CD4-positive, alpha-beta T cell treated with Interleukin-1 beta for 1 hour (primary cell): ENCODE measurements around the gene SLIT1.

ENCODE experiments used
- DNase-seq, 2 donors: peaks; one replicate each; pipeline ENCODE4 v3.0.0-alpha.2; 2020 to 2022

Gene SLIT1

DNA sequence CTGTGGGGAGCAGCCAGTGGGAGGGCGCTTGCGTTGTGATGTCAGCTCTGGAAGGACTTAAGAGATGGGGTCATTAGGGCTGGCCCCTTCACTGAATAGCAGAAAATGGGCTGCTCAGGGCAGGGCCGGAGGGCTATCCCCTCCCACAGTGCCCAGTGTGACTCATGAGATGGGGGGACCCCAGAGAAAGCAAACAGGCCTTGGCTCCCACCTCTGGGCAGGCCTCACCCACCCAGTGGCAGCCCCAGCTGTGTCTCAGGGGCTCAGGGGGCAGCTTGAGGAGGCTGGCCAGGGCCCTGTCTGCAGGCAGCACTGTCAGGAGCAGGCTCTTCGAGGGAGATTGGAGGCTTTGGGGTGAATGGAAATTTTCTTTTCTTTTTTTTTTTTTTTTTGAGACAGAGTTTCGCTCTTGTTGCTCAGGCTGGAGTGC is 168.3 kb downstream of the SLIT1 start:
- DNase-seq, result no peak

DNA sequence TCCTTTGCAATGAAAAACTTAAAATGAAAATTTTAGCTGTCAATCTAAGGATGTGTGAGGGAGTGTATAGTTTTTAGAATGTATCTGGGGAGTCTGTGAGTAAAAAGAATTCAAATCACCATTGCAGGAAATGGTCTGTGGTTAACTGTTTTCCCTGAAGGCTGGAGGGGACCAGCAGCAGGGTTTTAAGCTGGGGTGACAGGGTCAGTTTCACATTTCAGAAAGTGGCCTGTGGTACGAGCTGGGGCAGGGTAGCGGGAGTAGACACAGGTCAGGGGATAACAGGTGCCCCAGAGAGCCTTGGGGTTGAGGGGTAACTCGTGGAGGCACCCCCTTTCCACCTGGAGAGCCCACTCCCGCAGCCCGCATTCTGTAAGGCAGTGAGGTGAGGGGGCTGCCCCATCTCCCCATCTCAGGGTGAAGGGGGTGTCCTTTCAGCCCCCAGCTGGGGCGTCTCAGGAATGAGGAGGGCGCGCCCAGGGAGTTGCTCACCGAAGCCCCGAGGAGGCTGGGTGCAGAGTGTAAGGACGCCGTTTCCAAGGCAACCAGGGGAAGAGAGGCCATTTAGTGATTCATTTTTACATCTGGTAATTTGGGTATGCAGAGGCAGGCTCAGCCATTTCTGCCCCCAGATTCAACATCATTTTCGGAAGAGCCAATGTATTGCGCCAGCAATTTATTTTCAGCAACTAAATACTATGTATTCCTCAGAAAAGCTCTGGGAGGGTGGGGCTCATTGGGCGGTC is 168.9 kb downstream of the SLIT1 start:
- no peak for DNase-seq

DNA sequence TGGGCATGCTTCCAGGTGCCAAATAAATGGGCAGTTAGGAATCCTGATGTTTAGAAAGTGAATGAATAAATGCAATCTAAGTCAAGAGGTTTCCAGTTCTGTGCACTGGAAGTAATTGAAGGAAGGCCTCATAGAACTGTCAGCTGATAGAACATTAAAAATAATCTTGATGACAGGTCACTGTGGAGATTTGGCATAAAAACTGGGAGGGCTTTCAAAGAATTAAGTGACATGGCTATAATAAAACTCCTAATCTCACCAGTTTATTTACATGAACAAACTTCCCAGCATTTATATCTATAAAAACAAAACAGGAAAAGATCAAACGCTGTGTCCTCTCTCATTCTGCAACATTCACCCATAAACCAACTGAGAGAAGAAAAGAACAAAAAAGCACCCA is 170.5 kb downstream of the SLIT1 start:
- DNase-seq, result no peak

DNA sequence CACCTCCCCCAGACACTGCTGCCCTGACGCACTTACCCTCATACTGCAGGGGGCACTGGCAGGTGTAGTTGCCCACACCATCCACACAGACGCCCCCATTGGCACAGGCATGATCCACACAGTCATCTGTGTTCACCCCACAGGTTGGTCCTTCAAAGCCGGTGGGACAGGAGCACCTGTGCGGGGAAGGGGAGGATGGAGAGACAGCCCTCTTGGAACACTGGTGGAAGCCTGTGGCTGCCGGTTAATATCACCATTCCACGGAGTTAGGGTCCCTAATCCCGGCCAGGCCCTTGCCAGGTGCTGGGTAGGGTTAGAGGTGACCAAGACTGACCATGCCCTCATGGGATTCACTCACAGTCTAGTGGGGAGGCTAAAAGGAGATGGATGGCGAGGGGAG is 171.8 kb downstream of the SLIT1 start:
- DNase-seq, result no peak

- no peak for DNase-seq
These were observed 172.2 kb downstream of the SLIT1 start for GRCh38 chr10:97013568-97013967.

GRCh38 chr10:97012470-97012869 is 173.3 kb downstream of the SLIT1 start:
- no peak for DNase-seq

- DNase-seq, result no peak
These were observed 174.4 kb downstream of the SLIT1 start for GRCh38 chr10:97011397-97011796.

DNA sequence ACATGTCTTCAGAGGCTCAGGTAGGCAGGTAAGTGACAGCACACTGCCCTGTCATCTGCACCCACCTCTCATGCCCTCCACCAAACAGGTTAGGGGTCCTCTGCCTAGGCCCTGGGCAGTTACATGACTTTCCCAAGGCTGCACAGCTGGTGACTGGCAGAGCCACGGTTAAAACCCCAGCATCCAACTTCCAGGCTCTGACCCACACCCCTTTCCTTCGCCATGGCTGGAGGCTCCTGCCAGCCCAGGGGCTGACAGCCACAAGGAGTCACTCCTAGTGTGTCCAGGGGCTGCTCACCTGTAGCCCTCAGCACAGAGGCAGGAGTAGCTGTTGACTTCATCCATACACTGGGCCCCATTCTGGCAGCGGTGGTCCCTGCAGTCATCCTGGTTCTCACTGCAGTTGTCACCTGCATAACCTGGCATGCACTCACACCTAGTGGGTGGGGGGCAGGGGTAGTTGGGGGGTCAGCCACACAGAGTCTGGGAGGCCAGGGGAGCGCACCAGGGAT is 175.0 kb downstream of the SLIT1 start:
- DNase-seq, result no peak

DNA sequence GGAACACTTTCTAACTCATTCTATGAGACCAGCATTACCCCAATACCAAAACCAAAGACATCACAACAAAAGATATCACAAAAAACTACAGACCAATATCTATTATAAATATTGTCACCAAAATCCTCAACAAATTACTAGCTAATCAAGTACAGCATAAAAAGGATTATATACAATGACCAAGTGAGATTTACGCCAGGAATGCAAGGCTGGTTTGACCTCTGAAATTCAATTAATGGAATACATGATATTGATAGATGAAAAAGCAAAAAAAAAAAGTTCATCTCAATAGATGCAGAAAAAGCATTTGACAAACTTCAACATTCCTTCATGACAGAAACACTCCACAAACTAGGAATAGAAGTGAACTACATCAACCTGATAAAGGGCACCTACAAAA is 178.3 kb downstream of the SLIT1 start:
- no peak for DNase-seq

GRCh38 chr10:97006364-97006763 is 179.4 kb downstream of the SLIT1 start:
- no peak for DNase-seq

DNA sequence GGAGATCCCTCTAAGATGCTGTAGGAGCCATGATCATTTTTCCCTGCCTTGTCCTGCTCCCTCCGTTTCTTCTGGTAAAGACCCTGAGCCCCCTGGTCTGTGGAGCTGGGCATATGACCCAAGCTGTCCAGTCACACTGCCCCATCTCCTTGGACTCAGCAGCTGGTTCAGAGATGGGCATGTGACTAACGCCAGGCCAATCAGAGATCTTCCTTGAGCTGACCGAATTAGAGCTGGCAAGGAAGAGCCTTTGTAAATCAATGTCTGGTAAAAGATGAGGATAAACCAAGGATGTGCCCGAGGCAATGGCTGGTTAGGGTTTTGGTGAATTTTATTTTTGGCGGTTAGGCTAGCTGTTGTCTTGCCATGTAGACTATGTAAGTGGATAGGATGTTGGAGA is 180.4 kb downstream of the SLIT1 start:
- DNase-seq, result no peak

GRCh38 chr10:97004591-97004990 is 181.2 kb downstream of the SLIT1 start:
- no peak for DNase-seq

DNA sequence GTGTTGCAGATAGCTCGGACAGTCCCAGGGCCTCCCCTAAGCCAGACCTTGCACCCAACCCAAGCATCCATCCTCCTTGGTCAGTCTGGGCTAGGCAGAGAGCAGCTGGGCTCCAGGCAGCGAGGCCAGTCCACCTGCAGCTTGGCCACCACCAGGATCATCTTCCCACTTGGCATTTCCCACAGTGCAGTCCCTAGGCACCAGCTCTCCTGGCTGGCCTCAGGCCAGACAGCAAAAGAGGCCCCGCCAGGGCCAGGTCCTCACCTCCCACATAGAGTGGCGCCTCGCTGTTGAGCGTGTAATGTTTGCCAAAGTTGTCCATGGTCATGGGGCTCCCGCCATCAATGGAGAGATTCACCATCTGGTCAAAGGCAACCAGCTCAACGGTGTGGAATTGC is 182.0 kb downstream of the SLIT1 start:
- no peak for DNase-seq

DNA sequence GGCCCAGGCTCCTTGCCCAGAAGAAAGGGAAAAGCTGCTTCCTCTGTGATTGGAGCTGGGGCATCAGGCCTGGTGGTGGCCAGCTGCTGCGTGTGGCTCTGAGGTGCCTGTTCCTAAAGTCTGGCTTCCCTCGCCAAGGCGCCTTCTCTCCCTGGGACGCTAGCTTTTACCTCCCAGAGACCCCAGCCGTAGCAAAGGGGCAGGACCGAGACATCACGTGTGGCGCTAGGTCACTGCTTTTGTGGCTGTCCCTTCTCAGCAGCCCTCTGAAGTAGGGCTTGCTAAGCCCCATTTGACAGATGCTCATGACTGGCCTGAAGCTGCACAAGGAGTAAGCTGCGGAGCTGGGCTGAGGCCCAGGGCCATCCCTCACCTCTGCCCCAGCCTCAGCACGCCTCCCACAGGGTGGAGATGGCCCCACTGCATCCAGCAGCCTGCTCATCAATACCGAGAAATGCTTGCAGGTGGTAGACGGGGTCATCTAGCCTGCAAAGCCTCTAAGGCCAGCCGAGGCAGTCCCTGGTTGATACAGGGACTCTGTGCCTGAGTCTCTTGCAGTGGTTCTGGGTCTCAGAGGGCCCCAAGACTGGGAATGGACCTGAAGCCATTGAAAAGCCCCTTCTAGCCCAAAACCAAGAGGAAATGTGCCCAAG is 182.5 kb downstream of the SLIT1 start:
- no peak for DNase-seq

- DNase-seq, result no peak
These were observed 183.1 kb downstream of the SLIT1 start for GRCh38 chr10:97002670-97003069.

DNA sequence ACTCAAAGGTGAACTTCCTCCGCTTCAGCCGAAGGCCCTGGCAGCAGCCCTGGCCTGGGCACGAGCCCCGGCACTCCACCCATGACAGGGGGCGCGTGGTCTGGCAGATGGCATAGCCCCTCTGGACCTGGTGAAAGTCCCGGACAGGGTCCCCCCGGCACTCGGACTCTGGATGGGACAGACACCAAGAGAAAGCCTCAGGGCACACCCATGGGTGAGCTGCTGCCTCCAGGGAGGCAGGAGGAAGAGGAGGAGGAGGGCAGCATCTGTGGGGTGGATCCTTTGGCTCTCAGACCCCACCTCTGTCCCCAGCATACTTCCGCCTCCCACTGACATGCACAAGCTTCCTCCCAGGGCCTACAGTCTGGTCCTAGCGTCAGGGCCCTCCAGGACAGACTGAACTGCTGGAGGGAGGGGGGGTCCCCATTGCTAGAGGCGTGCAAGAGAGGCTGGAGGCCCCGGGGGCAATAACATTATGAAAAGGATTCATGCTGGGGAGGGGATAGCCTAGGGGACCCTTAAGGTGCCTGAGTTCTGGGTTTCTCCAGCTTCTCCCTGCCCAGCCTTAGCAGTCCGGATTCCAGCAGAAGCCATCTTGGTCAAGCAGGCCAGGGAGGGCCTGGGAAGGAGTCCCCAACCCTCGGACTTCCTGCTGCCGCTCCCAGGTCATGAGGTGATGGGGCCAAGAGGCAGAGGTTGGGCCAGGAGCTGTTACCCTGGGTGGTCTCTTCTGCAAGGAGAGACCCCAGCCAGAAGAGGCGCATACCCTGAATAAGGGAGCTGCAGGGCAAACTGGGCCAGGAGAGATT is 184.4 kb downstream of the SLIT1 start:
- no peak for DNase-seq

DNA sequence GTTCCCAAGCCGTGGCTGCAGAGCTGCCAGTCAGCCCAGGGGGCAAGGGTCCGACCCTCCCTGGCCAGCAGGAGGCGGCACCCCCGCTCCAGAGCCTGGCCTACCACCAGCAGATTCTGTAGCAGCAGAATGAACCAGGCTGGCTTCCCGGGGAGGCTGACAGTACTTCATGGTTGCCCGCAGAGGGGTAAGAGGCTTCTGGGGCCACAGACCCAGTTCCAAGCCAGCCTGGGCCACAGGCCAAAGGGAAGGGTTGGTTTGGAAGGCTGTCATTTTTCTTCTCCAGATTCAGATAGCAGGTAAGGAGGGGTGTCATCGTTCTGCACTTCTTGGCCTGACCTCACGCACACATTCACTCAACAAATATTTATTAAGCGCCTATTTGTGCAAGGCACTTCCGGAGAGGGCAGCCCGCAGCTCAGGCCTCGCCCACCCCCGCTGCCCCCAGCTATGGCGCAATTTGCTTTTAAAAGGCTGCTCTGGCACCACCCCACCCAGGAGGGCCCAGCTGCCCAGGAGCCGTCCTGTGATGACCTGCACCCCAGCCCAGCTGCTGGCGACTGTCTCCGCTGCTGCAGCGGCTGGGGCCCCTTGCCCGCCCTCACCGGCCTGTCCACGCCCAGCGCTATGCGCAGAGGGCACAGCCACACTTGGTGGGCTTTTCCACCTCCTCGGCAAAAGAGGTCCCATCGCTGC is 185.1 kb downstream of the SLIT1 start:
- no peak for DNase-seq

DNA sequence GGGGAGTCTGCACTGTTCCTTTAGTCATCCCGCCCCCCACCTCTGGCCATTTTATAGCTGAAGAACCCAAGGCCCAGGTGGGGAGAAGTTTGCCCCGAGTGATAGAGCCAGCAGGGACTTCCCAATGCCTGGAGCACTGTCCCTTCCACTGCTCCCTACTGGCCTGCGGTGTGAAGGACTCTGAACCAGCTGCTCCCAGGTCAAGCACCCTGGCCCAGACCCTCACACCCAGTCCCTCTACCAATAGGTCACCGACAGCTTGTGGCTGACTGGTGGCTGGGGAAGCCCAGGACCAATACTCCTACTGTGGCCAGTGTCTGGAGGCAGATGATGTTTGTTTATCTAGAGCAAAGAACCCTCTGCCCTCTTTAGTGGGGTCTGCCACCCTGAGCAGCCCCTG is 185.8 kb downstream of the SLIT1 start:
- no peak for DNase-seq

DNA sequence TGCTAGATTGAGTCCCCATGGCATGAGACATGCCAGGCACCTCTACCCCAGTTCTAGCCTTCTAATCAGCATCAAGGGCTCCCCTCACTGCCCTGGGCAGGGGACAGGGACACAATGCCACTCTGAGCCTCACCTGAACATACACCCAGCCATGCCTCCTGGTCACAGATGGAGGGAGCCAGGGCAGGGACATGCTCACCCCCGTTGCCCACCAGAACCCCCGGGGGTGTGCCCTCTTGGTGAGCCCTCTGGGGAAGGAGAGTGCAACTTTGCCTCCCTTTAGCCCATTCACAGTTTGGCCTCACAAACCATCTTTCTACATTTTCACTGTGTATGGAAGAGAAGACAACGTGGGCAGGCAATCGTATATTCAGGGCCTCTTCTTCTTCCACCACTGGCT is 186.4 kb downstream of the SLIT1 start:
- no peak for DNase-seq

- DNase-seq, result no peak
These were observed 187.3 kb downstream of the SLIT1 start for GRCh38 chr10:96998329-96998888.

DNA sequence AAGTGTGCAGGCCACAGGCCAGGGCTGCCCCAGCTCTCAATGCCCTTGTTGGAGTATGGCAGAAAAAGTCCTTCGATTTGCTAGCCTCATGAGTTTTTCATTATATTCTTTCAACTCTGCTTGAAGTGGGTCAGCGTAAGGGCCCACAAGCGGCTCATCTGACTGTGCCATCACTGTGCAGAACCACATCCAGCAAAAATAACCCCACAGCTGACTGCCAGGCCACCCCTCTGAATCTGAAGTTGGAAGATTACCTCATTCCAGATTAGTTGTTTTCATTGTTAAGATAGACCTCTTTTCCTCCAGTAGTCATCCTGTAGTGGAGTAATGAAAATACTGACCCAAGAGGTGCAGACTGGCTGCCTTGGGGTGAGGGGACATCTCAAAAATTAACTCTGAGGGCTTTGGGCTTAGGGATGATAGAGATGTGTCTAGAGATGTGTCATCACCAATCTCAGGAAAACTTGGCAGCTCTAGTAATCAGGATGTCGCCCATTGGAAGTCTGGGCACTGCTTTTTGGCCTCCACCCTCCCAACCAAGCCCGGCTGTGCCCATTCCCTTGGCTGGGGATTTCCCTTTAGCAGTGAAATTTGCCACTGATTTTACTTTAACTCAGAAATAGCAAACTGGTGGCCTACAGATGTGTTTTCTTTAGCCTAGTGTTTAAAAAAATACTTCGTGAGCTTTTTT is 189.3 kb downstream of the SLIT1 start:
- no peak for DNase-seq

GRCh38 chr10:96995851-96996250 is 189.9 kb downstream of the SLIT1 start:
- DNase-seq, result no peak
